NCI-H2227 (cell line): ENCODE data around the gene LINC00237.

ENCODE experiments used
- DNase-seq: peaks from one replicate; lab custom pipeline; 2025; ENCODE audit not compliant: unreplicated experiment; lab: John Stamatoyannopoulos, UW

The LINC00237 gene

GRCh38 chr20:21100578-21101452 is 5.3 kb downstream of the LINC00237 start:
- no peak for DNase-seq

GRCh38 chr20:21099751-21100577 is 6.2 kb downstream of the LINC00237 start:
- DNase-seq: peak; percentile 40

- peak; percentile 29 for DNase-seq
These were observed 9.7 kb downstream of the LINC00237 start for GRCh38 chr20:21096321-21097043.

- DNase-seq: no peak
These were observed 13.4 kb downstream of the LINC00237 start for GRCh38 chr20:21092806-21093205.

GRCh38 chr20:21090721-21091120 is 15.4 kb downstream of the LINC00237 start:
- peak; percentile 35 for DNase-seq

- peak; percentile 35 for DNase-seq
These were observed 16.0 kb downstream of the LINC00237 start for GRCh38 chr20:21090111-21090618.

- no peak for DNase-seq
These were observed 16.8 kb downstream of the LINC00237 start for GRCh38 chr20:21089391-21089790.

- DNase-seq: no peak
These were observed 18.2 kb downstream of the LINC00237 start for GRCh38 chr20:21087862-21088540.

GRCh38 chr20:21083825-21084325 is 22.3 kb downstream of the LINC00237 start:
- no peak for DNase-seq

- no peak for DNase-seq
These were observed 23.6 kb downstream of the LINC00237 start for GRCh38 chr20:21082584-21082983.

- no peak for DNase-seq
These were observed 28.3 kb downstream of the LINC00237 start for GRCh38 chr20:21077809-21078345.

GRCh38 chr20:21076073-21076472 is 30.1 kb downstream of the LINC00237 start:
- DNase-seq: no peak

GRCh38 chr20:21075471-21075870 is 30.7 kb downstream of the LINC00237 start:
- DNase-seq: no peak

GRCh38 chr20:21074605-21075336 is 31.4 kb downstream of the LINC00237 start:
- DNase-seq: no peak

- DNase-seq: no peak
These were observed 38.9 kb downstream of the LINC00237 start for GRCh38 chr20:21067255-21067654.

GRCh38 chr20:21064924-21065323 is 41.2 kb downstream of the LINC00237 start:
- DNase-seq: no peak

GRCh38 chr20:21063276-21063675 is 42.9 kb downstream of the LINC00237 start:
- DNase-seq: no peak

GRCh38 chr20:21053002-21053762 is 53.0 kb downstream of the LINC00237 start:
- DNase-seq: no peak

- DNase-seq: no peak
These were observed 53.5 kb downstream of the LINC00237 start for GRCh38 chr20:21052686-21053001.
